DMS 273 (cell line): ENCODE results near the gene CUEDC1.
"Not testable (repeated sequence)": the region's sequence is repeated elsewhere in the genome, so short reads cannot be mapped to it uniquely, and the experiment has no call there.

Experiments used
- DNase-seq: peaks from one replicate; lab custom pipeline; 2025; ENCODE audit not compliant: unreplicated experiment; lab: John Stamatoyannopoulos, UW

Gene CUEDC1

GRCh38 chr17:57985675-57985974 lies 30.4 kb upstream of the CUEDC1 start:
- DNase-seq = no peak

- no peak for DNase-seq
Observed at GRCh38 chr17:57984936-57985674, 29.9 kb upstream of the CUEDC1 start.

- no peak for DNase-seq
Observed at GRCh38 chr17:57984261-57984890, 29.2 kb upstream of the CUEDC1 start.

- DNase-seq = no peak
Observed at GRCh38 chr17:57983446-57983845, 28.2 kb upstream of the CUEDC1 start.

- no peak for DNase-seq
Observed at GRCh38 chr17:57982452-57983170, 27.4 kb upstream of the CUEDC1 start.

GRCh38 chr17:57980522-57980921 lies 25.3 kb upstream of the CUEDC1 start:
- DNase-seq = no peak

GRCh38 chr17:57979076-57979475 lies 23.9 kb upstream of the CUEDC1 start:
- no peak for DNase-seq

GRCh38 chr17:57976594-57976993 lies 21.4 kb upstream of the CUEDC1 start:
- no peak for DNase-seq

- no peak for DNase-seq
Observed at GRCh38 chr17:57975044-57975443, 19.8 kb upstream of the CUEDC1 start.

- DNase-seq = not testable (repeated sequence)
Observed at GRCh38 chr17:57974053-57974824, 19.0 kb upstream of the CUEDC1 start.

- no peak for DNase-seq
Observed at GRCh38 chr17:57972151-57972550, 16.9 kb upstream of the CUEDC1 start.

GRCh38 chr17:57971572-57971971 lies 16.4 kb upstream of the CUEDC1 start:
- DNase-seq = no peak

- DNase-seq = no peak
Observed at GRCh38 chr17:57970710-57971109, 15.5 kb upstream of the CUEDC1 start.

- DNase-seq = no peak
Observed at GRCh38 chr17:57968456-57968855, 13.2 kb upstream of the CUEDC1 start.

GRCh38 chr17:57966875-57967274 lies 11.7 kb upstream of the CUEDC1 start:
- DNase-seq = no peak

GRCh38 chr17:57966246-57966645 lies 11.0 kb upstream of the CUEDC1 start:
- no peak for DNase-seq

GRCh38 chr17:57965521-57966160 lies 10.4 kb upstream of the CUEDC1 start:
- no peak for DNase-seq

- DNase-seq = no peak
Observed at GRCh38 chr17:57963149-57963511, 7.9 kb upstream of the CUEDC1 start.

- DNase-seq = no peak
Observed at GRCh38 chr17:57962279-57963148, 7.3 kb upstream of the CUEDC1 start.

- DNase-seq = no peak
Observed at GRCh38 chr17:57959929-57960328, 4.7 kb upstream of the CUEDC1 start.
